Stimulated activated CD8-positive, alpha-beta memory T cell treated with anti-CD3 and anti-CD28 coated beads, Interleukin-12 subunit alpha, Interleukin-12 subunit beta, amount 100 ng/mL, for 24 hours (primary cell): Measurements from ENCODE around the gene SNURF.
"Not testable (repeated sequence)": the region's sequence is repeated elsewhere in the genome, so short reads cannot be mapped to it uniquely, and the experiment has no call there.

ENCODE experiments used
- DNase-seq: peaks from one replicate; pipeline ENCODE4 v3.0.0-alpha.2; 2020; ENCODE audit errors: extremely low read depth

The SNURF gene

GRCh38 chr15:24954783-24955530, at the start of gene SNURF, which contains the start of gene SNRPN:
Gene SNURF (plus strand): TSS chr15:24954987. CDS start chr15:24955049, 62 bp downstream.
Gene SNRPN (plus strand): TSS chr15:24954987. CDS start chr15:24974454, 19,467 bp downstream.
- DNase-seq: peak; percentile 34

- no peak for DNase-seq
Measured at GRCh38 chr15:24916305-24917009, 38.3 kb upstream of the SNURF start.

- no peak for DNase-seq
Measured at GRCh38 chr15:24917431-24917830, 37.4 kb upstream of the SNURF start.

- no peak for DNase-seq
Measured at GRCh38 chr15:24919446-24919845, 35.3 kb upstream of the SNURF start.

- DNase-seq: not testable (repeated sequence)
Measured at GRCh38 chr15:24922781-24923180, 32.0 kb upstream of the SNURF start.

- no peak for DNase-seq
Measured at GRCh38 chr15:24924153-24924552, 30.6 kb upstream of the SNURF start.

- DNase-seq: no peak
Measured at GRCh38 chr15:24924621-24925020, 30.2 kb upstream of the SNURF start.

GRCh38 chr15:24931874-24932732, 22.7 kb upstream of the SNURF start:
- not testable (repeated sequence) for DNase-seq

- no peak for DNase-seq
Measured at GRCh38 chr15:24933716-24934115, 21.1 kb upstream of the SNURF start.

- not testable (repeated sequence) for DNase-seq
Measured at GRCh38 chr15:24938224-24938623, 16.6 kb upstream of the SNURF start.

- no peak for DNase-seq
Measured at GRCh38 chr15:24940236-24940635, 14.6 kb upstream of the SNURF start.

GRCh38 chr15:24943361-24943760, 11.4 kb upstream of the SNURF start:
- no peak for DNase-seq

- DNase-seq: no peak
Measured at GRCh38 chr15:24944954-24945353, 9.8 kb upstream of the SNURF start.

- no peak for DNase-seq
Measured at GRCh38 chr15:24945711-24946110, 9.1 kb upstream of the SNURF start.

- no peak for DNase-seq
Measured at GRCh38 chr15:24948495-24948894, 6.3 kb upstream of the SNURF start.

- no peak for DNase-seq
Measured at GRCh38 chr15:24955531-24955921, 739 bp downstream of the SNURF start.

GRCh38 chr15:24956111-24956838, 1.5 kb downstream of the SNURF start:
- DNase-seq: peak; percentile 36

- no peak for DNase-seq
Measured at GRCh38 chr15:24957691-24958090, 2.9 kb downstream of the SNURF start.

- DNase-seq: no peak
Measured at GRCh38 chr15:24961967-24962366, 7.2 kb downstream of the SNURF start.

GRCh38 chr15:24962880-24963279, 8.1 kb downstream of the SNURF start:
- no peak for DNase-seq

- DNase-seq: no peak
Measured at GRCh38 chr15:24966364-24967103, 11.7 kb downstream of the SNURF start.
